NCI-H82 (cell line): ENCODE results near the gene ZER1.
A peak's percentile ranks its signal among the peaks of the same experiment; 100 is the strongest.

Experiments
- DNase-seq: peaks from one replicate; lab custom pipeline; 2025; lab: John Stamatoyannopoulos, UW

ZER1 gene

DNA sequence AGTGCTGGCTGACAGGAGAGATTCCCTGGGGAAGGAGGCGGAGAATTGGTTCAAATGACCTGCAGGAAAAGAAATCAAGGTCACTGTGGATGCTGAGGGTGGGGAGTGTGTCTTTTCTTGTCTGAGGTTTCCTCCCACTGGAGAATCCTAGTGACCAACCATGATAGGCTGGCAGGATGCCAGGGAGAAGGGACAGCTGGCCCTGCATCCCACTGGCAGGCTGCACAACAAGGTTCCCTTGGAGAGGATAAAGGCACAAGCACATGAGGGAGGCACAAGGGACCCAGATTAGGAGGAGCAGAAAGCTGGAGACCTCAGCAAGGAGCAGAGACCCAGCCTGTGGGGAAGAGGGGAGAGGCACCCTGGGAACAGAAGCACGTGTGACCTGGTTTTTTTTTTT is 36.4 kb downstream of the ZER1 start:
- peak; percentile 69 for DNase-seq

DNA sequence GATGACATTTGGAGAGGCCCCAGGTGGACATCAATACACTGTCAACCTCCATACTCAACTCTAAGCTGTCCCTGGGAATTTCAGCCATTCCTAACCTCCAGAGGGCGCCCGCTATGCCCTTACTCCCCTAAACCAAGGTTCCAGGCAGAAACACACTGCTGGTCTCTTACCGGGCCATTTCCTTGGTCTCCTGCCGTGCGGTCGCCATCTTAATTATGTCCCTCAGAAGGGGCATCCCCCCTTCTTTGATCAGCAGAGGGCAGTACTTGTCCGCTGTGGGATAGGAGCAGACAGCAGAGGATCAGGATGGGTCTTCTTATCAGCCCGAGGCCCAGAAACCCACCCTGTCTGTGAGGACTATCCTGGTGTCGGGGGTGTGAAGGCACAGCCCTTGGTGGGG is 38.5 kb downstream of the ZER1 start:
- DNase-seq: peak; percentile 96

DNA sequence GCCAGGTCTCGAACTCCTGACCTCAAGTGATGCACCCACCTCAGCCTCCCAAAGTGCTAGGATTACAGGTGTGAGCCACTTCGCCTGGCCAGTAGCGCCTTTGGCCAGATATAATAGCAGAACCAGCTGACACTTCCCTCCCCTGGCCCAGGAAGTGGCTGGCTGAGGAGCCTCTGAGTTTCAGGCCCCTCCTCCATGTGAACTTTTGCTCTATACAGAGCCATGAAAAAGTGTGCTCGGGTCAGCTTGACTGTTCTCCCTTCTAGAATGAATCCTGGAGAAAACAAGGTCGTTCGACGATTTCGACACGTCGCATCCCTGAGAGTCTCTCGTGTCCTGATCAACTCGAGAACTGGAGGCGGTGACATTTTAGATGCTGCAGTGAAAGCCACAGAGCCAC is 39.2 kb downstream of the ZER1 start:
- DNase-seq: no peak

DNA sequence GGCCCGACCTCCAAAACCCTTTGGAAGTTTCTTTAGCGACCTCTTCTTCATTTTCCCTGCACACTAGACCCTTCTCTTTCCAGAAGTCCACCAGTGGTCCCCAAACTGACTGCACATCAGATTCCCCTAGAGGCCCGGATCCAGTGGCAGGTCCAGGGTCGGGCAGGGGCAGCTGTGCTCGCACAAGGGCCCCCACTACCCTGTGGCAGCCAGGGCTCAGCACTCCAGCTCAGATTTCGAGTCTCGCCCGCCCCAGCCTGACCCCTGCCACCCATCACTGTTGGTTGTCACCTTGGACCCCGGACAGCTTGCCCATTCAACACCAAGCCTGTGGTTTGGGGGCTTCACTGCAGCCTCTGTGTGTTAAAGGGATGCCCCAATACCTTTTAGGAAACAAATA is 40.0 kb downstream of the ZER1 start:
- no peak for DNase-seq

DNA sequence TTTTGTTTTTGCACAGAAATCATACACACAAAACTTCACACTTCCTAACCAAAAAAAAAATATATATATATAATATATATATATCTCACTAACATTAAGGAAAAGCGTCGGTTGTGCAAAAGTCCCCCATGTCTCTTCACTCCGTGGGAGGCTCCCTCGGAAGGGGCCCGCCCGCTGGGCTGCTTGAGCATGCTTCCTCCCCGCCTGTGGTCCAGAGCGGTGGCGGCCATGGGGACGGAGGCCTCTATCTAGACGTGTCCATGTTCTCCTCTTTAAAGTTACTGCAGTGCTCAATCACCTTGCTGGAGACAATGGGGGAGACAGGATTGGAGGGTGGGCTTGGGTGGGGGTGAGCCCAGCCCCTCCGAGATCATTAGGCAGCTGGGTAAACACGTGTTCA is 40.6 kb downstream of the ZER1 start:
- DNase-seq: no peak

DNA sequence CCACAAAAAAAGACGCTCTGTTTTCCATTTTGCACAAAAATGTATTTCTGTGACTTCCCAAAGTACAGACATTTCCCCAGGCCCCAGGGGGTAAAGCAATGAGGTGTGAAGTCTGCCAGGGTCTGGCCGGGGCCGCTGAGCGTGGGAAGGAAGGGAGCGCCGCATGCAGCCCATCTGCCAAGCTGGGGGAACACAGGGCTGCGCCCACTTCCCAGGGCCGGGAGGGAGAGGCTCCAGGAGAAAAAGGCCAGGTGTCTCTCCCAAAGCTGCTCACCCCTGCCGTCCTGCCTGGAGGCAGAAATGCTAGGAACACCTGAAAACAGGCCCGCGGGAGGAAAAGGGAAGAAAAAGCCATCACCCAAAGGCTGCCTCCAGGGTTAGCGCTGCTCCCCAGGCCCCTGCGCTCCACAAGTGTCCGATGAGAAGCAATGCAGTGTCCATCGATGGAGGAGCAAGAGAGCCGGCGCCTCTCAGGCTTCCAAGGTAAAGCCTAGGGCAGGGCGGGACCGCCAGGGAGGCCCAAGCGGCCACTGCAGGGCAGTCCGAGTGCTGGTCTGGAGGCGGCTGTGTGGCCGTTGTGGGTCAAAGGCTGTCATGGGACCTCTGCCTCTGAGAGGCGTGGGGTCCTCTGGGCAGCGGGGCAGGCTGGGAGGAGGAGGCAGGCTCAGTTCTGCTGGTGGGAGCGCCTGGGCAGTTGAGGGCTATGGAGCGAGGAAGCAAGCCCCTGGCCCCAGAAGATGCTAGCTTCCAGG is 41.8 kb downstream of the ZER1 start:
- DNase-seq: no peak

DNA sequence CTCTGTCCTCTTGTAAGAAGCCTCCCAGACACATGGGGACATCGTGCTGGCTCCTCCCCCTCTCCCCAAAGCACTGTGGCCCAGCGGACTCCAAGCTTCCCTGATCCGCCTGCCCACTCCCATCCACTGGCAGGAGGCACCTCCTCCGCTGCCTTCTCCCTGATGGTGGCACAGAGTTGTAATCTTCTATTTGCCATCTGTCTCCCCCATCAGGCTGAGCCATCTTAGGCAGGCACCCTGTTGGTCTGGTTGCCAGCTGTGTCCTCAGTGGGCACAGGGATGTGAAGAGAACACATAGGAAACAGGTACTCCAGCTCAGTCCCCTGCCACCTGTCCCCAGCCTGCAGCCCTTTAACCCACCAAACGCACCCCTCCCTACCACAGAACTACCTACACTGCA is 42.4 kb downstream of the ZER1 start:
- DNase-seq: peak; percentile 29

DNA sequence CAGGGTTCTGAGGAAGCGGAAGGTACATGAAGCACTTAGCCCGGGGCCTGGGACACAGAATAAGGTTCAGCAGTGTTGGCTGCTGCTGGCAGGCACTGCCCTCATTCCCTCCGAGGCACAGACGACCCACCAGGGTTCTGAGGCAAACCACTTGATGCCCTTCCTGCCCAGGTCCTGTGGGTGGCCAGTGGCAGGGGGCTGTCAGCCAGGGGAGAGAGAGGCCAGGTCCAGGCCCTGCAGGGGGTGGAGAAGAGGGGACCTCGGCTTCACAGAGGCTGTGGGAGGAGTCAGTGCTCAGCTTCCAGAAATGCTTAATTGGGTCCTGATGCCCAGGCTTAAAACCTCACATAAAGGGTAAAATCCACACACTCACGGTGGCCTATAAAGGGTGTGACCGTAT is 43.4 kb downstream of the ZER1 start:
- no peak for DNase-seq

DNA sequence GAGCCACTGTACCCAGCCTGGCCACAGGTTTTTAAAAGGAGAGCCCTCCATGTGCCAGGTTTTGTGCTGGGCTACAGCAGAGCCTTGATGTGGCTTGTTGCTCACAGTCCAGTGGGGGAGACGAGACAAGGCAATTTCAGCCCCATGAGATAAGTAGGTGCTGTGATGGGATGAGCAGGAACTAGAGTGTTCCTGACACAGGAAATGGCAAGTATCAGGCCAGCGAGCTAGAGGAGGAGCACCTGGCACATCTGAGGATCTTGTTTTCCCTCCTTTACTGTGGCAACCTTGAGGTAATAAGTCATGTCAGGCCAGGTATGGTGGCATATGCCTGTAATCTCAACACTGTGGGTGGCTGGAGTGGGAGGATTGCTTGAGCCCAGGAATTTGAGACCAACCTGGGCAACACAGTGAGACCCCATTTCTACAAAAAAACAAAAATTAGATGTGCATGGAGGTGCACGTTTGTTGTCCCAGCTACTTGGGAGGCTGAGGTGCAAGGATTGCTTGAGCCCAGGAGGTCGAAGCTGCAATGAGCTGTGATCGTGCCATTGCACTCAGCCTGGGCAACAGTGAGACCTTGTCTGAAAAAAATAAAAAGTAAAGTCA is 44.0 kb downstream of the ZER1 start:
- DNase-seq: no peak

DNA sequence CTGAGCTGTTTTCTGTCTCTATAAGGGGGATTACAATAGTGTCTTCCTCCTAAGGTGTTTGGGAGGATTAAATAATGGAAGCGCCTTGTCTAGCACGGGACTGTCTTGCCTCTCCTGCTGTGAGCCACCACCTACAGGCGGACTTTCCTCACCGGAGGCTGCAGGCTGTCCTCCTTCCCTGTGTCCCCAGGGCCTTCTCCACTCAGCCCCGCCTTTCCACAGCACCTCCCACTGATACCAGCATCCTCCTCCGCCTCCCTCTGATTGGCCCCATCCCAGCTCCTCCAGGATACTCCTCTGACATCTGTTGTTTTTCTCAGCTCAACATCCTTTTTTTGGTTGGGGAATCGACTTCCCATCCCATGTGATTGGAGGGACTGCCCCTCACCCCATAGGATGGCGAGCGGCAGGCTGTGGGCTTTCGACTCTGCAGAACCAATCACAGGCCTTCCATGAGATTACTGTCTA is 46.9 kb downstream of the ZER1 start:
- DNase-seq: peak; percentile 99

DNA sequence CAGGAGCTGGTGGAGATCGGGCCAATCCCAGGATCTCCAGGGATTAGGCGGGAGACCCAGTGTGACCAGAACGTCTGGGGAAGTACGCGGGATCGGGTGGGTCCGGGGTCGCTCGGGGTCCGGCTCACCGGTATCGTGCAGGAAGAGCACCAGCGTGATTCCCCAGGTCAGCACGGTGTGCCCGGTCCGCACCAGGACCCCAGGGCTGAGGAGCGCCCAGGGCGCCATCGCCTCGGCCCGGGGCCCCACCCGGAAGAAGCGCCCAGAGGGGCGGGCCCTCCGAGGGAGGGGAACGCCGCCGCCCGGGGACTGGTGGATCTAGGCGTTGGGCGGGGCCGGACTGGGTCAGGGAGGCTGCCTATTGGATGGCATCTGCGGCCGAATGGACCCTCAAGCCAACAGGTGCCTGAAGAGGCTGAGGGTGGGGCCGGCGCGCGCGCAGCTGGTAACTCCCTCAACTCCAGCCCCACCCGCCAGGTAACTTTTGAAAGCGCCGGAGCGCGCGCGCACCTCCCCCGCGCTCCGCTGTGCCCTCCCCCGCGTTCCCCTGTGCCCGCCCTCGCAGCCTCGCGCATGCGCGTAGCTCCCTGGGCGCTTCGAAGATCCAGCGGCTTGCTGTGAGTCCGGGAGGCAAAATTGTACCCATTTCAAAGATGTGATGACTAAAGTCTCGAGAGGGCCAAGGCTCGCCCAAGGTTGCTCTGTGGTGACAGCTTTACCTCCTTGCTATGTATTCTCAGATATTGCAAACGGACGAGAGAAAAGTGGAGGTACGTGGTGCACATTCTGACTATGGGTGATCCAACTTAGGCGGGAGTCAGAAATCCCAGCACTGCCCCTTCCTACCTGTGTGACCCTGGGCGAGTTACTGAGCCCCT is 47.6 kb downstream of the ZER1 start, which contains the start of gene ZDHHC12:
ZDHHC12 (minus strand) TSS at position 262 of the 878 bp plus-strand sequence; CDS start at position 228, 34 bp downstream.
- peak; percentile 100 for DNase-seq

DNA sequence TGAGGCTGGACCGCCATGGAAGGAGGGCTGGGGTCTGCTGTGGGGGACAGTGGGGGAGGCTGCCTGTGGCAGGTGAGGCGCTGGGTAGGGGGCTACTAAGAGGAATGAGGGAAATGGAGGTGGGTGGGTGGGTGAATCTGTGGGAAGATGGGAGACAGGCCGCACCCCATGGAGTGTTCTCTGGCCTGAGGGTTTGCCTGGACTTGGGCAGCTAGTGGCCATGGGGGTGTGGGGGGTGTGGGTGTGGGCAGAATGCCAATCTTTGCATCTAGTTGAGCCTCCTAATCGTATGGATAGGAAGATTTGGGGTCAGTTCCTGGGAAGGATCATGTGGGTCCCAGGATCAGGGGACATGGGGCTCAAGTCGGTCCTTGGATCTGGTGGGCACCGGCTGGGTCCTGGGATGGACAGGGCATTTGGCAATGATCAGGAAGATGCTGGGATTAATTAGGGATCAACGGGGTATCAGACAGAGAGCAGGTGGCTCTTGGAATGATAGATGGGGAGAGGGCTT is 48.3 kb downstream of the ZER1 start:
- no peak for DNase-seq

DNA sequence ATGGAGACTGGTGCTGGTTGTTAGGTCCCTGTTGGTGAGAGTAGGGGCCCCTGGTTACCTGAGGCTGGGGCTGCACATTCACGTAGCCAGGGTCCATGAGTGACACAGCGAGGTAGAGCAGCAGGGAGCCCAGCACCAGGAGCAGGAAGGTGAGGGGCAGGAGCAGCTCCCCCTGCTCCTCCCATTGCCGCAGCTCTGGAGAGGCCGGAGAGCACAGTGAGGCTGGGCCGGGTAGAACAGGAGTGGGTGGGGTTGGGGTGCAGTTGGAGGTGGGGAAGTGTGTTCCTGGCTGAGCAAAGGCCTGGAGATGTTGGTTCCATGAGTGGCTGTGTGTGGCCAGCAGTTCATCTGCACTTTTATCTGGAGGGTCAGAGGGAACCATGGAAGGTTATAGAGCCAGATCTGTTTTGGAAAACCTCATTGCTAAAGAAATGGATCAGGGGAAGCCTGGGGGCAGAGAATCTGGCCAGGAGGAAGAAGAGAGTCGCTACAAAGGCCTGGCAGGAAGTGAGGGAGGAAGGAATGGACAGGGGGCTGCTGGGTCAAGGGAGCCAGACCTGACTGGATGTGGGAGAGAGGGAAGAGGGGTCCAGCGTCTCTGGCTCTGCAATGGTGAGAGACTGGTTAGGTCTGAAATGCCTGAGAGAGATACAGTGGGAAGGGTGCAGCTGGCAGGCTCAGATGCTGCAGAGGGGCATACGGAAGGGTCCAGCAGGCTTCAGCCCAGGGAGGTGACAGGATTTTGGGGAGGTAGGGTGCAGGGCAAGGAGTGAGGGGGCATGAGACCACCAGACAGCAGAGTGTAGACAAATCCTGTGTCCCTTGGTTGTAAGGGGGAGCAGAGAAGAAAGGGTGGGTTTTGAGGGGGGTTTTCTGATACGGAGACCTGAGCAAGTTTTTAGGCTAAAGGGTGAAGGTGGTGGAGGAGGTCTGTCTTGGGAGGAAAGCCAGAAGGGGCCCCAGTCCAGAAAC is 49.1 kb downstream of the ZER1 start:
- no peak for DNase-seq

DNA sequence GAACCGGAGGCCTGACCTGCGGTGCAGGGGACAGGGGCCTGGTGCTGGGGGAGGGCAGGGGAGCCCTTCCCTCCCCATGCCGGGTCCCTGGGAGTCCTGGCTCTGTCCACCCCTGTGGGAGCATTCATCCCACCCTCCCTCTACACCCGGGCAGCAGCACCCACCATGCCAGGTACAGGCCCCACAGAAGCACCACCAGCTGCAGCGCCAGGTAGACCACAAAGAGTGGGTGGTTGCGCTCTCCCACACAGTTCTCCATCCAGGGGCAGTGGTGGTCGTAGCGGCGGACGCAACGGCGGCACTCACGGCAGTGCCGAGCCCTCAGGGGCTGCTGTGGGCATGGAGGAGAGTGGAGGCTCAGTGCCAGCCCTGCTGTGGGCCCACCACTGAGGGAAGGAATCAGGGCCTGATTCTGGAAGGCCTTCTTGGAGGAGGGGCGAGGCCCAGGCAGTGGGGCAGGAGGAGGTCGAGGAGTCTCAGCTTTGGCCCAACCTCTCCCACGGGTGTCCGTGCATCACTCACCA is 50.2 kb downstream of the ZER1 start:
- DNase-seq: no peak

DNA sequence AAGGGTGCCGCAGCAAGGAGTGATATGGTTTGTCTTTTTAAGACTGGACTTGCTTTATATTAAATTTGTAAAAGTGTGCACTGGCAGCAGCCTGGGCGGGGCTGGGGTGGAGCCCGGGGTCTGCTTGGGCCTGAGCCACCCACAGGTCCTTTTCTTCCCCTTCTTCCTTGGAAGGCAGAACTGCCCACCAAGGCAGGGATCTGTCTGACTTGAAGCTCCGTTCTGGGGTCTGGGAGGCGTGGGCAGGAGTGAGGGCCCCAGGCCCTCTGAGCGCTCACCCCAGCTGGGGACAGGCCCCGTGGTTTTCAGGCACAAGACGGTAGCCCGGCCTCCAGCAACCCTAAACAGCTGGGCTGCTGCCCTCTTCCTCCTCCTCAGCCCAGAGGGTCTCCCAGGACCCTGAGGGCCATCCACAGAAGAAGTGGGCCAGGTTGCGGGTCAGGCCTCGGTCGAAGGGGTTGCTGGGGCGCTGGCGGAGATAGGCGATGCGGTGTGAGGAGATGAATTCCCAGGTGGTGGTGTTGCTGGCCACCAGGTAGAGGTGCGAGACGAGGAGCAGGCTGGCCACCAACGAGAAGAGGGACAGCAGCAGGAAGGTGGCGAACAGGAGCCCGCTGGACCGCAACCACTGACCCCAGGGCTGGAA is 50.8 kb downstream of the ZER1 start:
- DNase-seq: no peak

DNA sequence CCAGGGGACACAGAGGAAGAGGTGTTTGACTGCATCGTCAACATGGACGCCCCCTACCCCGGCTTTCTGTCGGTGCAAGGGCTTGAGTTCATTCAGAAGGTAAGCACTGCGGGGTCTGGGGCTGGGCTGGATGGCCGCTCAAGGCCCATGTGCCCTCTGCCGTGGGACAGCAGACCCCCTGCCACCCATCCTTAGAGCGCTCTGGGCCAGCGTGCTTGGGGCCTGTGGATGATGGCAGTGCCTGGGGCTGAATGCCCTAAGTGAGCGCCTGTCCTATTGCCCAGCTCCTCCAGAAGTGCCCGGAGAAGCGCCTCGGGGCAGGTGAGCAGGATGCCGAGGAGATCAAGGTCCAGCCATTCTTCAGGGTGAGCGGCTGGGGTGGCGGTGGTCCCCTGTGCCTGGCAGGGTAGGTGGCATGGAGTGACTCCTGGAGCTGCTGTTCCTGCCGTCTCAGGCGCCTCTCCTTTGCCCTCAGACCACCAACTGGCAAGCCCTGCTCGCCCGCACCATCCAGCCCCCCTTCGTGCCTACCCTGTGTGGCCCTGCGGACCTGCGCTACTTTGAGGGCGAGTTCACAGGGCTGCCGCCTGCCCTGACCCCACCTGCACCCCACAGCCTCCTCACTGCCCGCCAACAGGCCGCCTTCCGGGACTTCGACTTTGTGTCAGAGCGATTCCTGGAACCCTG is 51.7 kb downstream of the ZER1 start:
- no peak for DNase-seq

DNA sequence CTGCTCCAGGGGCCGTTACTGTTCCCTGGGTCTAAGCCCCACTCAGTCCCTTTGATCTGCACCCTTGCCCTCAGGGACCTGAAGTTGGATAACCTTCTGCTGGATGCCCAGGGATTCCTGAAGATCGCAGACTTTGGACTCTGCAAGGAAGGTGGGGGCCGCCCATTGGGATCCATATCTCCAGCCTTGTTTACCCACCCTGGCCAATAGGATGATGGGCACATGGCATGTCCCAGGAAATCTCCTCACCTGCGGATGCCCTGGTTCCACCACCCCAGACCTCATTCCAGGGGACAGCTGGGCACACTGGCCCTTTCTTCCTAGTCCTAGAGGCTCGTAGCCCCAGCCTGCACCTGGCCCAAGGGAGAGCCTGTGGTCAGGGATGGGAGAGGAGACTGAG is 53.3 kb downstream of the ZER1 start:
- no peak for DNase-seq

DNA sequence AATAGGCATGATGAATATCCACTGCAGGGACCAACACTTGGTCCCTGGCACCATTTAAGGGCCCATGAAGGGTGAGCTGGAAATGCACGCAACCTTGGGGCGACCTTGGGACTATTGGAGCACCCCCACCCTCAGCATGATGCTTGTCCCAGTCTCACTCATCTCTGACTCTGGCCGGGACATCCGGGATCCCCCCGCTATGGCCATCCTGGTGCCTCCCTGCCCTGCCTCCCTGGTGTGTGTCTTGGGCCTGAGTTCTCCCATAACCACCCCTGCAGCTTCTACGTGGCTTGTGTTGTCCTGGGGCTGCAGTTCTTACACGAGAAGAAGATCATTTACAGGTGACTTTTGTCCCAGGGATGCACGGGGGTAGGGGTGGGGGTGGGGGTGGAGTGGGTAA is 53.7 kb downstream of the ZER1 start:
- no peak for DNase-seq

DNA sequence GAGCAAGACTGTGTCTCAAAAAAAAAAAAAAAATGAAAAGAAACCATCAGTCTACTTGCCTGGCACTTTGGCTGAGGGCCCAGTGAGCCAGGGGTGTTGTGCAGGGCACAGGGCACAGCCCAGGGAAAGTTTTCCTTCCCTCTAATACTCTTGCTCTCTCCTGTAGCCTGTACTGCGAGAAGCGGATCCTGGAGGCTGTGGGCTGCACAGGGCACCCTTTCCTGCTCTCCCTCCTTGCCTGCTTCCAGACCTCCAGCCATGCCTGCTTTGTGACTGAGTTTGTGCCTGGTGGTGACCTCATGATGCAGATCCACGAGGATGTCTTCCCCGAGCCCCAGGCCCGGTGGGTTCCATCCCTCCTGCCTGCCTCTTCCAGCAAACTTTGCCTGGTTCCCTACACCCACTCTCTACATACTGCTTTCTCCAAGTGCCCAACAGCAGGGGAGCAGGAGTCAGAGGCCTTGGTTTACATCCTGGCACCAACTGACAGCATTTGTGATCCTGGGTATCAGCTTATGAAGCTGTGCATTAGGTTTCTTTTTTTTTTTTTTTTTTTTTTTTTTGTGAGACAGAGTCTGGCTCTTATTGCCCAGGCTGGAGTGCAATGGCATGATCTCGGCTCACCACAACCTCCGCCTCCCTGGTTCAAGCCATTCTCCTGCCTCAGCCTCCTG is 55.0 kb downstream of the ZER1 start:
- DNase-seq: no peak

DNA sequence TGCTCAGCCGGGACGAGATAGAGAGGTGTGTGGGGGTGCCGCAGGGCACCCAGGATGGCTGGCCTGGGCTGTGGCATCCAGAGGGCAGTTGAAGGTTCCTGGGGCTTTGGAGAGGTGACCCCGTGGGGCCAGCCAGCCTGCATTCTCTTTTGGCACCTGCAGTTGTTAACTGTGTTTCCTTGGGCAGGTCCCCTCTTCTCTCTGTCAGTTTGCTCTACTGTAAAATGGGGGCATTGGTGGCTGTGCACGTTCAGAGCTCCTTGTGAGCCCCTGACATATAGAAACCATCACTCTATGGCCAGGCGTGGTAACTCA is 56.3 kb downstream of the ZER1 start:
- DNase-seq: no peak
